ENCODE results near the gene NFAT5. TPM values are rescaled to one million over a fixed set of nuclear protein-coding genes. Genes with fewer than 3 reads are reported as not detected.
"Not testable (repeated sequence)": the region's sequence is repeated elsewhere in the genome, so short reads cannot be mapped to it uniquely, and the experiment has no call there.

Gene NFAT5
- total RNA-seq, 1 donor from 2014 or later = 48.9 TPM

GRCh38 chr16:69724414-69724873 is 158.7 kb downstream of the NFAT5 start:
- no peak for DNase-seq (ENCODE audit: low spot score in 2 of 2)
- H3K4me3 ChIP-seq = no peak overlapping the region
- H3K36me3 ChIP-seq = no peaks in the 10 kb centered on the region
- H3K9me3 ChIP-seq = no peaks in the 10 kb centered on the region
- no peak for TF ChIP-seq CTCF (IDR thresholded peaks at IDR 0.05)
- intact Hi-C loops (cut with DNase I) = loop anchor here (2.0 kb wide), 1 partner anchor 16 kb away; no protein-coding TSS in a partner anchor
- H3K4me1 ChIP-seq = peaks cover 9 to 20% of the 10 kb centered on the region in 2 donors
- no peaks in the 10 kb centered on the region for H3K27me3 ChIP-seq
- H3K27ac ChIP-seq = peak overlapping the region in 1 of 2 donors; percentile 81

- TF ChIP-seq CTCF (IDR thresholded peaks at IDR 0.05) = no peak
- intact Hi-C loops (cut with DNase I) = loop anchor here (2.0 kb wide), 1 partner anchor 16 kb away; no protein-coding TSS in a partner anchor
- Histone ChIP-seq H3K4me1 (peaks cover 9 to 20% of the 10 kb centered on the region in 2 donors), H3K9me3 (no peaks in the 10 kb centered on the region), H3K27ac (peak overlapping the region; percentile 79 to 81), H3K36me3 (no peaks in the 10 kb centered on the region), H3K4me3 (peak overlapping the region in 1 of 2 donors; percentile 68), H3K27me3 (no peaks in the 10 kb centered on the region)
- DNase-seq (ENCODE audit: low spot score in 2 of 2) = no peak
These were observed 159.3 kb downstream of the NFAT5 start for GRCh38 chr16:69724981-69725479.

- intact Hi-C loops (cut with DNase I) = loop anchor here (1.0 to 2.0 kb wide), 2 partner anchors 17 to 30 kb away; no protein-coding TSS in a partner anchor
- Histone ChIP-seq H3K9me3 (no peaks in the 10 kb centered on the region), H3K27ac (peak overlapping the region; percentile 79 to 81), H3K4me1 (peaks cover 9 to 20% of the 10 kb centered on the region in 2 donors), H3K27me3 (no peaks in the 10 kb centered on the region), H3K4me3 (peak overlapping the region; percentile 58 to 68), H3K36me3 (no peaks in the 10 kb centered on the region)
- TF ChIP-seq CTCF (IDR thresholded peaks at IDR 0.05) = no peak
- no peak for DNase-seq (ENCODE audit: low spot score in 2 of 2)
These were observed 159.9 kb downstream of the NFAT5 start for GRCh38 chr16:69725480-69726312.

- peak within 1 kb of the TSS; percentile 79 to 81 for H3K27ac ChIP-seq
- no peaks in the 10 kb centered on the region for H3K9me3 ChIP-seq
- no peaks in the 10 kb centered on the region for H3K36me3 ChIP-seq
- TF ChIP-seq CTCF (IDR thresholded peaks at IDR 0.05) = no peak
- DNase-seq (ENCODE audit: low spot score in 2 of 2) = peak; percentile 79 to 95
- H3K4me3 ChIP-seq = peak within 1 kb of the TSS; percentile 58 to 68
- peaks cover 9 to 20% of the 10 kb centered on the region in 2 donors for H3K4me1 ChIP-seq
- no peaks in the 10 kb centered on the region for H3K27me3 ChIP-seq
- intact Hi-C loops (cut with DNase I) = loop anchor here (1.0 kb wide), 1 partner anchor 29 kb away; no protein-coding TSS in a partner anchor
These were observed 160.7 kb downstream of the NFAT5 start, which contains the start of gene NQO1 for GRCh38 chr16:69726313-69727060. Gene NQO1 (minus strand): TSS chr16:69726560. CDS start chr16:69726439, 121 bp downstream.

- Histone ChIP-seq H3K9me3 (no peaks in the 10 kb centered on the region), H3K36me3 (no peaks in the 10 kb centered on the region), H3K4me3 (no peak overlapping the region), H3K27ac (peak overlapping the region; percentile 79 to 81), H3K27me3 (no peaks in the 10 kb centered on the region), H3K4me1 (peaks cover 9 to 20% of the 10 kb centered on the region in 2 donors)
- intact Hi-C loops (cut with DNase I) = no loop called here
- DNase-seq (ENCODE audit: low spot score in 2 of 2) = no peak
- TF ChIP-seq CTCF (IDR thresholded peaks at IDR 0.05) = no peak
These were observed 162.1 kb downstream of the NFAT5 start for GRCh38 chr16:69727916-69728270.

GRCh38 chr16:69729030-69729429 is 163.3 kb downstream of the NFAT5 start:
- H3K4me3 ChIP-seq; DNase-seq (ENCODE audit: low spot score in 2 of 2); intact Hi-C loops (cut with DNase I); H3K36me3 ChIP-seq; H3K27ac ChIP-seq; H3K27me3 ChIP-seq; H3K9me3 ChIP-seq: not testable (repeated sequence)
- peaks cover 9 to 20% of the 10 kb centered on the region in 2 donors for H3K4me1 ChIP-seq

- intact Hi-C loops (cut with DNase I); H3K36me3 ChIP-seq; H3K4me3 ChIP-seq; H3K9me3 ChIP-seq; H3K27me3 ChIP-seq; H3K27ac ChIP-seq; DNase-seq (ENCODE audit: low spot score in 2 of 2): not testable (repeated sequence)
- peaks cover 9 to 12% of the 10 kb centered on the region in 2 donors for H3K4me1 ChIP-seq
These were observed 165.5 kb downstream of the NFAT5 start for GRCh38 chr16:69731280-69731679.
